CD4-positive, alpha-beta T cell treated with Interleukin-17A for 4 hours (primary cell): ENCODE measurements around the gene SPTLC1.
"Not testable (repeated sequence)": the region's sequence is repeated elsewhere in the genome, so short reads cannot be mapped to it uniquely, and the experiment has no call there.

Experiments
- DNase-seq: peaks from one replicate; pipeline ENCODE4 v3.0.0-alpha.2; 2020; ENCODE audit warnings: mixed read lengths

SPTLC1 gene, protein sequence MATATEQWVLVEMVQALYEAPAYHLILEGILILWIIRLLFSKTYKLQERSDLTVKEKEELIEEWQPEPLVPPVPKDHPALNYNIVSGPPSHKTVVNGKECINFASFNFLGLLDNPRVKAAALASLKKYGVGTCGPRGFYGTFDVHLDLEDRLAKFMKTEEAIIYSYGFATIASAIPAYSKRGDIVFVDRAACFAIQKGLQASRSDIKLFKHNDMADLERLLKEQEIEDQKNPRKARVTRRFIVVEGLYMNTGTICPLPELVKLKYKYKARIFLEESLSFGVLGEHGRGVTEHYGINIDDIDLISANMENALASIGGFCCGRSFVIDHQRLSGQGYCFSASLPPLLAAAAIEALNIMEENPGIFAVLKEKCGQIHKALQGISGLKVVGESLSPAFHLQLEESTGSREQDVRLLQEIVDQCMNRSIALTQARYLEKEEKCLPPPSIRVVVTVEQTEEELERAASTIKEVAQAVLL

GRCh38 chr9:92115071-92115858 is at the start of gene SPTLC1:
SPTLC1 (minus strand) TSS chr9:92115413; CDS start chr9:92115370, 43 bp downstream.
- peak; percentile 96 for DNase-seq

DNA sequence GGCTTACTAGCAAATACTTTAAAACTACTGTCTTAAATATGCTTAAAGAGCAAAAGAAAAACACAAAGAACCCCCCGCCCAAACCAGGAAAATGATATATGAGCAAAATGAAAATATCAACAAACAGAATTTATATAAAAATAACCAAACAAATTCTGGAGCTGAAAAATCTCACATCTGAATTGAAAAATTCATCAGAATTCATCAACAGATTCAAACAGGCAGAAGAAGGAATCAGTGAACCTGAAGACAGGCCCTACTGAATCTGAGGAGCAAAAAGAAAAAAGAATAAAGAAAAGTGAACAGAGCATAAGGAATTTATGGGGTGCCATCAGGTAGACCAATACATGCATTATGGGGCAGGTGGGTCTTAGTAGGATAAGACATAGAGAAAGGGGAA is 49.8 kb upstream of the SPTLC1 start:
- no peak for DNase-seq

DNA sequence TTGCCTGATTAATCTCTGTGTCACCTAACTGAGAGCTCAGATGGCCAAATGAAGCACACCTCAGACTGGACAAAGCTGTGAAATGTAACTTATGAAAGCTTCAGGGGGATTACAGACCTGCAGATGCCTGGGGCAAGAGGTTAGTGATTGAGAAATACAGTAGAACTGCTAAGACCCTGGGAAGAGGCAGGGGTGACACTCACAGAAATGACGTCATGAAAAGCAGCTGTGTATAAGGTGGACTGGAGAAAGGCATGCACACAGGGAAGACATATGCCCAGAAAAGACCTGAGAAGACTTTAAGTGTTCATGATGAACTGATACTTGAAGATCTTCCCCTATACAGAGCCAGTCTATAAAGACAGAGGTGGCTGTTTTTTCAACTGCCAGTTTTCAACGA is 49.3 kb upstream of the SPTLC1 start:
- DNase-seq = no peak

DNA sequence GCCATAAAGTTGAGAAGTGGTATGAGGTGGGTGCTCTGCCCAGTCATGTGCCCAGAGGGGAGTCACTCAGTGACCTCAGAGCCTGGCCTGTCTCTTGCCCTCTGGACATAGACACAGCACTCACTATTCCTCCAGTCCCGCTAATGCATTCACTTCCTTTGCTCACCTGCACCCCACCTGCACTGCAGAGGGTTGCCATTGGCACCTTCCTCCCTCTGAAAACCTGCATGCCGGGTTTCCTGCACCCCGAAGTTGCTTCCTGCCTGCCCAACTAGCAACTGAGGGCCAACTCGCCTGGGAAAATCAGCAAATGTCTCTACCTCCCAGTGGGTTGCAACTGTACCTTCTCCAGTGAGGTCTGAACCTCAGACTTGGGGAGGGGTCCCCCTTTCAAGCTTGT is 48.1 kb upstream of the SPTLC1 start:
- no peak for DNase-seq

DNA sequence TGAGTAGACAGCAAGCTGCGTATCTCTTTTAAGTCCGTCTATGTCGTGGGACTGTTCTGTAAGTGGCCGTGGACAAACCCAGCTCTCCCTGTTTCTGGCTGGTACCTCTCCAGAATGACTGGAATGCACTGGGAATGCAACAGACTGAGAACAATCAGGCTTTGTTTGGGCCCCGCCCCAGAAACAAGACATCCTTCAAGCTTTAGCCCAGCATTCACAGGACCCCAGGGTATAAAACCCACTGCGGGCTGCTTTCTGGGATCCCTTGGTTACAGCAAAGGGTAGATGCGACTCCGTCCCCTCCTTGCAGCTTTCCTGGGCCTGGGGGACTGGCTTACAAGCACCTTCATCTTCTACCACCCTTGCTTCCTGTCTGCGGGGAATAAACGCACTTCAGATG is 45.6 kb upstream of the SPTLC1 start:
- DNase-seq = no peak

DNA sequence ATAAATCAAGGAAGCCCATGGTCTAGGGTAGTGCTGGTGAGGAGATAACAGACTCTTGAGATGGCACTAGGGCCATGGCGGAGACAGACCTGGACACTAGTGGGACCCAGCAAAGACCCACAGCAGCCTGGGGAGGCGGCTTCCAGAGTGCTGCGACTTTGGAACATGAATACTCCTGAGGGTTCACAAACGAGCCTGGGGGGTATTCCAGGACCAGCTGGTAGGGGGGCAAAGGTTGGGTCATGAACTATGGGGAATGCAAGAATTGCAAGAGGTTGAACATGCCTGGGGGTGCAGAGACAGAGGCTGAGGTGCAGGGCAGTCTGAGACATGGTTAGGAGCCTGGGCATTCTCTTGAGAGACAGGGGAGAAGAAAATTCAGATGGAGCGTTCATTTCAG is 43.8 kb upstream of the SPTLC1 start:
- DNase-seq = no peak

DNA sequence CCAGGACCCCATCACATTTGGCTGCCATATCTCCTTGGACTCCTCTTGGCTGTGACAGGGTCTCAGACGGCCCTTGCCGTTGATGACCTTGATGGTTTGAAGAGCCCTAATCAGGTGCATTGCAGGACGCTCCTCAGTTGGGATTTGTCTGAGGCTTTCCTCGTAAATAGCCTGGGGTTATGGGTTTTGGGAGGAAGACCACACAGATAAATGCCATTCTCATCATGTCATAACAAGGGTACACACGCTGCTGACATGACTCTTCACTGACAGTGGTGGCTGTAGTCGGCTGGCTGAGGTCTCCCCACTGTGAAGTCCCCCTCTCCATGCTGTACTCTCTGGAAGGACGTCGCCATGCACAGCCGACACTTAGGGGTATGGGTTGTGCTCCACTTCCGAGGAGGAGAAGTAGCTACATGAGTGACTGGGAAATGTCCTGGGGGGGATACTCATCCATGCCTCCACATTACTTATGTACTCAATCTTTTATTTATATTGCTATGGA is 42.9 kb upstream of the SPTLC1 start:
- no peak for DNase-seq

DNA sequence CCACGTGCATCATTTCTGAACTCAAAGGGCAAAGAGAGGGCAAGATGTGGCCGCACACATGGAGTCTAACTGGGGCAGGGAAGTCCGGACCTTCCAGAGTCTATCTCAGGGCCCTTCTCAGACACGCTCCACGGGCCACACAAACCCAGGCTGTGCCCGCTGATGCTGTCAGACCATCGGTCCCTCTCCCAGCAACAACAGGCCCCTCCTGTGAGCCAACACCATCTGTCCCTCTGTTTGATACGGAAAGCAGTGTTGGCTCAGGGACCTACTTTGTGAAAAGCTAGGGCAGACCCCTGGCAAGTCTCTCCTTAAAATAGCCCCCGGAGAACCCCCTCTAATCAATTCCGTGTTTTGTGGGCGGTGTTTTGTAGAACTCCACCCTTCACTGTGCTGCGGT is 40.5 kb upstream of the SPTLC1 start:
- not testable (repeated sequence) for DNase-seq

GRCh38 chr9:92155221-92155620 is 40.0 kb upstream of the SPTLC1 start:
- DNase-seq = no peak

GRCh38 chr9:92153466-92154415 is 38.5 kb upstream of the SPTLC1 start:
- DNase-seq = not testable (repeated sequence)

DNA sequence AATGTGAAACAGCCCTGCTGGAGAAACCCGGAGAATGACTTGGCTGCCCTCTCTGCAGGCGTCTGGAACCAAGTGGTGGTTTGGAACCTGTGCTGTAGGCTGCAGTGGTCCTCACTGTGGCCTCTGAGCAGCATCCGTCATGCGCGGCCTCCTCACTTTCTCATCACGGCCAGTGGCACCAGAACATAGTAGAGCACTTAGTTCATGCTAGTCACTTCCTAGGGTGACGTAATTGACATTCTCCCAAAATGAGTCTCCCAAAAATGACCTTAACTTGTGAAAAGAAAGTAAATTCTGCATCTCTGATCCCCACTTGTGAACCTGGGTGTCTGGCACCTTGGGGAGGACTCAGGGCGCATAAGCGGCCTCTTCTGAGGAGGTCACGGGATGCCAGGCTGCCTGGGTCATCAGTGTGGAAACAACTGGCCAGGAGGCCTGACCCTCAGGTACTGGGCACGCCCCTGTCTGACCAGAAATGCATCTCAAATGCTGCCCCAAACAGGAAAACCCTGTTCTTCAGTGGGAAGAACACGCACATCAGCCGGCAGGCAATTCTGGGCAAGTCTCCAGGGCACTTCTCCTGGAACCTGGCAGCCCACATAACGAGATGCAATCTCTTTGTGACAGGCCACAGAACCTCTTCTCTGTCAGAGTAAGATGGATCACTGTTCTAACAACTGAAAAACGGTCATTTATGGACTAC is 36.6 kb upstream of the SPTLC1 start:
- DNase-seq = no peak

DNA sequence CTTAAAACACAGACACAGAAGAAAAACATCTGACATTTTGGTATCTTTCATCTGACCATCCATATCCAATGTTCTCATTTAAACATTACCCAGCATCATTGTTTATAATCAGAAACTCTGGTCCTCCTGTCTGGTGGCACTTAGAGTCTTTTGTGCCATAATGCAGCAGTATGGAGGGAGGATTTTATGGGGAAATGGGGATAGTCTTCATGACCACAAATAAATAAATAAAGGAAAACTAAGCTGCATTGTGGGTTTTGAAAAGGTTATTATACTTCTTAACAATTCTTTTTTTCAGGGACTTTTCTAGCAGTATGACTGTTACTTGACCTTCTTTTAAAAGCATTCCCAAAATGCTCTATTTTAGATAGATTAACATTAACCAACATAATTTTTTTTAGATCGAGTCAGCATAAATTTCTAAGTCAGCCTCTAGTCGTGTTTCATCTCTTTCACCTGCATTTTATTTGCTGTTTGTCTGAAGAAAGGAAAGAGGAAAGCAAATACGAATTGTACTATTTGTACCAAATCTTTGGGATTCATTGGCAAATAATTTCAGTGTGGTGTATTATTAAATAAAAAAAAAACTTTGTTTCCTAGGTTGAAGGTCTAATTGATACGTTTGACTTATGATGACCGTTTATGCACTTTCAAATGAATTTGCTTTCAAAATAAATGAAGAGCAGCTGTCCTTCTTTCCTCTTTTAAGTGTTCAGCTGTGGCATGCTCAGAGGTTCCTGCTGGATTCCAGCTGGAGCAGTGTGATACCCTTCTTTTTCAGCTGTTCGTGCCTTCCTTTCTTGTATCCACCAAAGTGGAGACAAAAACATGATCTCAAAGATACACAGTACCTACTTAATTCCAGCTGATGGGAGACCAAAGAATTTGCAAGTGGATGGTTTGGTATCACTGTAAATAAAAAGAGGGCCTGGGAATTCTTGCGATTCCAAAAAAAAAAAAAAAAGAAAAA is 35.6 kb upstream of the SPTLC1 start:
- not testable (repeated sequence) for DNase-seq

DNA sequence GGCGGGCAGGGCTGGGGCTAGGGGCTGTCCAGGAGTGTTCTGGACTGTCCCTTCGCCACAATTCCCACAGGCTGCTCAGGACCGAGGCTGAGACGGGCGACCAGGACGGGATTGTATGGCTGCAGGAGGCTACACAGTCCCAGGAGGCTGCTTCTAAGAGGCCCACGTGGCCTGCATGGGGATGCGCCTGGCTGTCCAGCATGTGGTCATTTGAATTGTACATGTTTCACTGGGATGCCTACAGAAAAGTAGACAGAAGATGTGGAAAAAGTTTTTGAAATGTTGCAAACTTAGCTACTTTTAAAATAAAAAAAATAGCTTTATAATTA is 32.6 kb upstream of the SPTLC1 start:
- DNase-seq = no peak

DNA sequence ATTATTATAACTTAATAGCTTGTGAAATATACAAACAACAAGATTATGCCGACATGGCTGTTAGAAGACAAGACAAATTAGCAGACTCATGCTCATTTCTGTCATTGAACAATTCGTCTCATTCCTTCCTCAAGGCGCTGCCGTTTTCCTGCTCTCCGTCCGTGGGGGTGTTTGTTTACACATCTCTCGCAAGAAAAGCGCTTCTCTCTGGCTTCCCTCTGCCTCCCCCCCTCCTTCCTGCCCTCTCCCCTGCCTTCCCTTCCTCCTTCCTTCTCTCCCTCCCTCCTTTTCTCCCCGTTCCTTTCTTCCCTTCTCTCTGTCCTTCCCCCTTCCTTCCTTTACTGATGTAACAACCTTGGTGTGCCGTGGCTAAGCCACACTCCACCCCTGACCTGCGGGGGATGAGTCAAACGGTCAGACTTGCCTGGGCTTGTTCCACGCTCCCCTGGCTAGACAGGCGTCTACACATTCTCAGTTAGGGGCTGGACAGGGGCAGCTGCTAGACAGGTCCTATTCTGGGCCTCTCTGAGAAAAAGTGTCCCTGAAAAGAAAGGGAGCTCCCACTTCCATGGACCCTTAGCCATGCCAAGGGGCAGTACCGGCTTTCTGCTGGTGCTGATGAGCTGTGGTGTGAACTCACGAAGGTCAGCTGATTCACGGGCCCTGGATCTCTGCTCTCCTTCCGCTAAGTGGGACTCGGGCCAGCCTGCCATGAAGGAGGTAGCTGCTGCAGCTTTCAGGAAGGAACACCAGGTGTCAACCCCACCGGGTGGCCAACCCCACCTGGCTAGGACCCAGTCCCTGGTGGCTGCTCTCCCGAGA is 32.0 kb upstream of the SPTLC1 start:
- DNase-seq = no peak

DNA sequence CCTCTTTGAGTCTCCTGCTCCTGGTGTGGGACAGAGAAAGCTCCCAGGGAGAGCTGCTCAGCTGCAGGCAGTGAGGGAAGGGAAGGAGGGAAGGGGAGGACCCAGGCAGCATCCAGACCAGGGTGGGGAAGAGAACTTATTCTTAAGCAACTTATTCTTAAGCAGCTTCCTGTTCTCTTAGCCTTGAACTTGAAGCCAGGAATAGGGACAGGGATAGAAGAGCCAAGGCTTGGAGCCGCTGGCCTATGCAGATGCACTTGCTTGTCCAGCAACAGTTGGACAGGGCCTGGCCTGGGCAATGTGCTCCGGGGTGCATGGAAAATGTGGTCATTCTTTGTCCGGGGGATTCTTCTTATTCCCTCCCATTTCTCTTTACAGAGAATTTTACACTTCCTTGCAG is 31.4 kb upstream of the SPTLC1 start:
- no peak for DNase-seq

- DNase-seq = not testable (repeated sequence)
These were observed 30.6 kb upstream of the SPTLC1 start for GRCh38 chr9:92145784-92146183.

DNA sequence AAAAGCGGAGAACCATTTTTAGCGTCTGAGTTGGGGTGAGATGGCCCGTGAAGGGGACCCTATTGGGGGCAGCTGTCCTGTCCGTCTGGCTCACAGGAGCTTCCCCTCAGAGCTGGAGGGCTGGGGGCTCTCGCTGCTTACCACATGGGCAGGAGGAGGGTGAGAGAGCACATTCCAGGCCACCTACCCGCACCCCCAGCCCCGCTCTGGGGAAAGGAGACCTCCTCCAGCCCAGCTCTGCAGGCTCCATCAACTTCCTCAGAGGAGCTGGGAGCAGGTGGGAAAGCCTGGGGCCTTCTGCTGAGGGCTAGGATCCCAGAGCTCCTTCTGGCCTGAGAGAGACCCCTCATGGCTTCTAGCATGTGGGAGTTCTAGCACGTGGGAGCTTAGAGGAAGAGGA is 27.1 kb upstream of the SPTLC1 start:
- no peak for DNase-seq

DNA sequence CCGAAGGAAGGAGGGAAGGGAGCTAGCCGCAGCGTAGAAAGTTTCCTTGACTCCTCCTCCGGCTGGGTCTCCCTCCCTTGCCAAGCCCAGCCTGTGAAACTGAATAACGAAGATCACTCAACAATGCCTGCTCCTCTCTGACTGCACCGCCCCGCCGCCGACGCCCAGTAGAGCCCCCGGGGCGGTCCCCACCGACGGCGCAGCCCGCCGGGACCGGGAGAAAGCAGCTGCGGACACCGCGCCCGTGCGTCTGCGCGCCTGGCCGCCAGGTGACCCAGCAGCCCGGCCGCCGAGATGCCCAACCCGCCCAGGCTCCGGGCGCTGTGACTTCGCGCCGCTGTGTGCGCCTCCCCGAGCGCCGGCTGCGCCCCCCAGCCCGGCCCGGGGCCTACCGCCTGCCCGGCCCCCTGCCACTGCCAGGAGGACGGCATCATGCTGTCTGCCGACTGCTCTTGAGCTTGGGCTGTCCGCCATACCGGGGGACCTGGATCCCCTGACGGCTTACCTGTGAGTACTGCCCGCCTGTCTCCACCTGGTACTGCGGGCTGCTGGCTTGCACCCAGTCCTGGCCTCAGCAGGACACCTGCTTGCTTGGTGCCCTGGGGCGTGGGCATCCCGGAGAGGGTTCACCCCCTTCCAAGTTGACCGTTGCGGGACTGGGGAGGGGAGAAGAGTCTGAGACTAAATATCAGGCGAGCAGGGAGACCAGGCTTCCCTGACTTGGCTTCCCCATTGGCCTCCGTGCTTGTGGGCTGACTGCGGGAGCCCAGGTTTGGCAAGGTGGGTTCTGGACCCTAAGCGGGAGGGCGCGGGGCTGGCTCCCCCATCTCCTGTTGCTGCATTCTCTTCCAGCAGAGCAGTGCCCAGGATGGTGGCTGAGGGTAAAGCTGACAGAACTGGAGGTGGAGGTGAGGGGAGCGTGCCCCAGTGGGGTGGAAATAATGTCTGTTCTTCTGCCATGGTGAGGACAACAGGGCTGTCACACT is 26.2 kb upstream of the SPTLC1 start:
- no peak for DNase-seq

GRCh38 chr9:92140754-92141143 is 25.5 kb upstream of the SPTLC1 start:
- DNase-seq = no peak
